Activated T-helper 1 cell treated with anti-CD3 and anti-CD28 coated beads, Interleukin-12 subunit alpha, Interleukin-12 subunit beta, Interleukin-2, Interleukin-4 antibody, amounts not matched to agents 30 ng/mL and 10 ng/mL and 1 ng/mL, durations not matched to agents 14 hours and 24 hours and 36 hours (primary cell): ENCODE results near the gene KCNMB4. TPM values are rescaled to one million over a fixed set of nuclear protein-coding genes. Genes with fewer than 3 reads are reported as not detected.

Experiments used
- DNase-seq: peaks from one replicate; pipeline ENCODE4 v3.0.0; 2021; ENCODE audit warnings: low spot score
- H3K27ac Mint-ChIP-seq: one replicate; pipeline ENCODE4 v1.8.0; 2021; ENCODE audit warnings: mild to moderate bottlenecking, mixed read lengths
- H3K27me3 Mint-ChIP-seq: one replicate; pipeline ENCODE4 v1.8.0; 2022; ENCODE audit warnings: mild to moderate bottlenecking, moderate library complexity, mixed read lengths; ENCODE audit not compliant: insufficient read depth
- H3K36me3 Mint-ChIP-seq: one replicate; pipeline ENCODE4 v1.8.0; 2021; ENCODE audit warnings: low read depth, mixed read lengths
- H3K4me1 Mint-ChIP-seq: one replicate; pipeline ENCODE4 v1.8.0; 2021; ENCODE audit warnings: low read depth, mixed read lengths
- H3K4me3 Mint-ChIP-seq: one replicate; pipeline ENCODE4 v1.8.0; 2021; ENCODE audit warnings: mild to moderate bottlenecking, moderate library complexity, mixed read lengths
- H3K9me3 Mint-ChIP-seq: one replicate; pipeline ENCODE4 v1.8.0; 2021; ENCODE audit warnings: mixed read lengths
- intact Hi-C: fragments of 100-400 bp; cut with micrococcal nuclease; formaldehyde crosslinking; loops from one replicate; pipeline ENCODE4 v1.15.1; 2024
- total RNA-seq: library from RNA; stranded (reverse); gene quantifications from 2 replicates; pipeline ENCODE4 v1.2.3, GENCODE V29; 2022

Gene KCNMB4
- total RNA-seq, 1 donor from 2014 or later = 0.80 TPM

GRCh38 chr12:70463997-70464396, 97.9 kb downstream of the KCNMB4 start:
- H3K4me1 Mint-ChIP-seq = no peaks in the 10 kb centered on the region

GRCh38 chr12:70466753-70467152, 100.7 kb downstream of the KCNMB4 start:
- Mint-ChIP-seq H3K36me3 (no peaks in the 10 kb centered on the region), H3K4me1 (no peaks in the 10 kb centered on the region), H3K27me3 (no peaks in the 10 kb centered on the region), H3K4me3 (no peak overlapping the region), H3K9me3 (peaks cover 11% of the 10 kb centered on the region), H3K27ac (no peak overlapping the region)
- no peak for DNase-seq
- intact Hi-C loops = no loop called here

More at GRCh38 chr12:70463997-70464396, 97.9 kb downstream of the KCNMB4 start:
- Mint-ChIP-seq H3K27ac (no peak overlapping the region), H3K27me3 (no peaks in the 10 kb centered on the region), H3K36me3 (no peaks in the 10 kb centered on the region), H3K9me3 (peaks cover 11% of the 10 kb centered on the region), H3K4me3 (no peak overlapping the region)
- no peak for DNase-seq
- intact Hi-C loops = no loop called here

GRCh38 chr12:70467476-70467875, 101.4 kb downstream of the KCNMB4 start:
- Mint-ChIP-seq H3K27me3 (no peaks in the 10 kb centered on the region), H3K36me3 (no peaks in the 10 kb centered on the region), H3K27ac (no peak overlapping the region), H3K9me3 (peaks cover 11% of the 10 kb centered on the region), H3K4me3 (no peak overlapping the region), H3K4me1 (no peaks in the 10 kb centered on the region)
- intact Hi-C loops = no loop called here
- no peak for DNase-seq

- Mint-ChIP-seq H3K36me3 (no peaks in the 10 kb centered on the region), H3K27ac (no peak overlapping the region), H3K4me1 (no peaks in the 10 kb centered on the region), H3K4me3 (no peak overlapping the region), H3K27me3 (no peaks in the 10 kb centered on the region), H3K9me3 (peaks cover 11% of the 10 kb centered on the region)
- intact Hi-C loops = no loop called here
- DNase-seq = no peak
Observed at GRCh38 chr12:70467918-70468733, 102.0 kb downstream of the KCNMB4 start.

- DNase-seq = no peak
- intact Hi-C loops = no loop called here
- no peaks in the 10 kb centered on the region for H3K36me3 Mint-ChIP-seq
- no peaks in the 10 kb centered on the region for H3K4me1 Mint-ChIP-seq
- H3K27me3 Mint-ChIP-seq = no peaks in the 10 kb centered on the region
- H3K27ac Mint-ChIP-seq = no peak overlapping the region
- H3K4me3 Mint-ChIP-seq = no peak overlapping the region
- H3K9me3 Mint-ChIP-seq = peaks cover 11% of the 10 kb centered on the region
Observed at GRCh38 chr12:70468741-70469140, 102.7 kb downstream of the KCNMB4 start.

GRCh38 chr12:70469221-70469820, 103.2 kb downstream of the KCNMB4 start:
- Mint-ChIP-seq H3K4me3 (no peak overlapping the region), H3K4me1 (no peaks in the 10 kb centered on the region), H3K27ac (no peak overlapping the region), H3K36me3 (no peaks in the 10 kb centered on the region), H3K9me3 (peaks cover 7% of the 10 kb centered on the region), H3K27me3 (no peaks in the 10 kb centered on the region)
- intact Hi-C loops = no loop called here
- DNase-seq = no peak

- Mint-ChIP-seq H3K27me3 (peaks cover 4% of the 10 kb centered on the region), H3K4me3 (no peak overlapping the region), H3K27ac (no peak overlapping the region), H3K9me3 (no peaks in the 10 kb centered on the region), H3K36me3 (no peaks in the 10 kb centered on the region), H3K4me1 (no peaks in the 10 kb centered on the region)
- DNase-seq = no peak
- intact Hi-C loops = no loop called here
Observed at GRCh38 chr12:70482764-70483163, 116.7 kb downstream of the KCNMB4 start.

Other genes starting within 250 kb of the KCNMB4 start
- 69.0 and 73.2 TPM in 2 replicates for gene CNOT2, start 122.9 kb upstream of the KCNMB4 start, total RNA-seq